Endodermal cell (in vitro differentiated cells): ENCODE data around the gene FAM181B. TPM values are rescaled to one million over a fixed set of nuclear protein-coding genes. Genes with fewer than 3 reads are reported as not detected.

Source experiments
- DNase-seq: peaks from one replicate; pipeline ENCODE4 v3.0.0-alpha.2; 2017
- H3K27ac ChIP-seq: 2 replicates; pipeline ENCODE4 v1.5.1; 2013; ENCODE audit warnings: mild to moderate bottlenecking, low read depth, low read length, moderate library complexity
- H3K27me3 ChIP-seq: 2 replicates; pipeline ENCODE4 v1.6.1; 2013; ENCODE audit warnings: mild to moderate bottlenecking, low read length, moderate library complexity; ENCODE audit not compliant: insufficient read depth, control insufficient read depth, poor library complexity, severe bottlenecking
- H3K36me3 ChIP-seq: 2 replicates; pipeline ENCODE4 v1.7.0; 2013; ENCODE audit warnings: mild to moderate bottlenecking, low read length, moderate library complexity; ENCODE audit not compliant: control insufficient read depth, insufficient read depth
- H3K4me1 ChIP-seq: one replicate; pipeline ENCODE4 v1.7.0; 2013; ENCODE audit warnings: low read length; ENCODE audit not compliant: control insufficient read depth, insufficient read depth
- H3K4me3 ChIP-seq: 2 replicates; pipeline ENCODE4 v1.5.1; 2013; ENCODE audit warnings: mild to moderate bottlenecking, low read length, moderate library complexity
- H3K9ac ChIP-seq: 2 replicates; pipeline ENCODE4 v1.6.1; 2013; ENCODE audit warnings: mild to moderate bottlenecking, low read length, moderate library complexity; ENCODE audit not compliant: poor library complexity, severe bottlenecking; ENCODE audit errors: extremely low read depth
- H3K9me3 ChIP-seq: 2 replicates; pipeline ENCODE4 v1.6.1; 2013; ENCODE audit warnings: mild to moderate bottlenecking, low read length, moderate library complexity; ENCODE audit not compliant: control insufficient read depth
- H3K27ac Mint-ChIP-seq: 2 replicates; pipeline ENCODE4 v1.8.0; 2020; ENCODE audit warnings: mixed read lengths
- H3K27me3 Mint-ChIP-seq: 2 replicates; pipeline ENCODE4 v1.8.0; 2021; ENCODE audit warnings: mild to moderate bottlenecking, mixed read lengths; ENCODE audit not compliant: insufficient read depth
- H3K36me3 Mint-ChIP-seq: 2 replicates; pipeline ENCODE4 v1.8.0; 2020; ENCODE audit warnings: low read depth, mixed read lengths
- H3K4me1 Mint-ChIP-seq: 2 replicates; pipeline ENCODE4 v1.8.0; 2020; ENCODE audit warnings: mixed read lengths
- H3K4me3 Mint-ChIP-seq: 2 replicates; pipeline ENCODE4 v1.8.0; 2020; ENCODE audit warnings: mild to moderate bottlenecking, moderate library complexity, mixed read lengths
- H3K9me3 Mint-ChIP-seq: 2 replicates; pipeline ENCODE4 v1.8.0; 2020; ENCODE audit warnings: mild to moderate bottlenecking, mixed read lengths
- WGBS, 2 experiments: methylation state at CpG; one replicate each; pipeline versions ENCODE4 v1.1.5 to v1.1.7; 2013; ENCODE audit warnings: missing lambda C conversion rate in 2 of 2, mixed read lengths in 1 of 2; ENCODE audit not compliant: insufficient coverage in 1 of 2, insufficient read length in 1 of 2; 5-methylcytosine and 5-hydroxymethylcytosine counted together
- total RNA-seq, 2 donors: library from RNA; stranded (reverse); fragmentation: NEBNext Ultra II Directional in 1 of 2; extraction: Animal tissue kit (Norgen Biotek cat#: 25700) in 1 of 2; gene quantifications; 2 replicates in 1 of 2; 3 replicates in 1 of 2; pipeline ENCODE4 v1.2.1, GENCODE V29; 2021
- TF ChIP-seq, protein P1 (sequence below): fragments of 200-600 bp; sonication (generic); conservative IDR thresholded peaks from 2 replicates; pipeline ENCODE4 v1.5.0; 2021; ENCODE audit warnings: antibody characterized with exemption, mild to moderate bottlenecking

FAM181B gene
- total RNA-seq, 2 donors from 2014 or later, result 1.5 to 4.7 TPM

- TF ChIP-seq, protein P1, sequence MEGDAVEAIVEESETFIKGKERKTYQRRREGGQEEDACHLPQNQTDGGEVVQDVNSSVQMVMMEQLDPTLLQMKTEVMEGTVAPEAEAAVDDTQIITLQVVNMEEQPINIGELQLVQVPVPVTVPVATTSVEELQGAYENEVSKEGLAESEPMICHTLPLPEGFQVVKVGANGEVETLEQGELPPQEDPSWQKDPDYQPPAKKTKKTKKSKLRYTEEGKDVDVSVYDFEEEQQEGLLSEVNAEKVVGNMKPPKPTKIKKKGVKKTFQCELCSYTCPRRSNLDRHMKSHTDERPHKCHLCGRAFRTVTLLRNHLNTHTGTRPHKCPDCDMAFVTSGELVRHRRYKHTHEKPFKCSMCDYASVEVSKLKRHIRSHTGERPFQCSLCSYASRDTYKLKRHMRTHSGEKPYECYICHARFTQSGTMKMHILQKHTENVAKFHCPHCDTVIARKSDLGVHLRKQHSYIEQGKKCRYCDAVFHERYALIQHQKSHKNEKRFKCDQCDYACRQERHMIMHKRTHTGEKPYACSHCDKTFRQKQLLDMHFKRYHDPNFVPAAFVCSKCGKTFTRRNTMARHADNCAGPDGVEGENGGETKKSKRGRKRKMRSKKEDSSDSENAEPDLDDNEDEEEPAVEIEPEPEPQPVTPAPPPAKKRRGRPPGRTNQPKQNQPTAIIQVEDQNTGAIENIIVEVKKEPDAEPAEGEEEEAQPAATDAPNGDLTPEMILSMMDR, result no peak
- H3K4me3 ChIP-seq, result no peak overlapping the region
- no peaks in the 10 kb centered on the region for H3K9me3 ChIP-seq
- Mint-ChIP-seq H3K27ac (no peak overlapping the region), H3K4me1 (no peaks in the 10 kb centered on the region), H3K9me3 (no peaks in the 10 kb centered on the region), H3K4me3 (no peak overlapping the region), H3K36me3 (no peaks in the 10 kb centered on the region), H3K27me3 (peaks cover 6% of the 10 kb centered on the region)
- peaks cover 7% of the 10 kb centered on the region for H3K27me3 ChIP-seq
- DNase-seq, result no peak
- H3K36me3 ChIP-seq, result no peaks in the 10 kb centered on the region
- peaks cover 4% of the 10 kb centered on the region for H3K4me1 ChIP-seq
- peak overlapping the region; percentile 18 for H3K27ac ChIP-seq
- H3K9ac ChIP-seq, result no peak overlapping the region
- WGBS, 2 experiments, result 85 to 86% methylated on average over 7 to 8 of the region's 8 CpGs
Measured at GRCh38 chr11:82756765-82757639, 23.3 kb upstream of the FAM181B start.

GRCh38 chr11:82754410-82754809 lies 20.7 kb upstream of the FAM181B start:
- H3K9ac ChIP-seq, result no peak overlapping the region
- Mint-ChIP-seq H3K4me3 (no peak overlapping the region), H3K9me3 (no peaks in the 10 kb centered on the region), H3K27ac (no peak overlapping the region), H3K36me3 (no peaks in the 10 kb centered on the region), H3K27me3 (peaks cover 3% of the 10 kb centered on the region), H3K4me1 (peaks cover 16% of the 10 kb centered on the region)
- no peaks in the 10 kb centered on the region for H3K36me3 ChIP-seq
- no peaks in the 10 kb centered on the region for H3K9me3 ChIP-seq
- no peak for DNase-seq
- peaks cover 7% of the 10 kb centered on the region for H3K27me3 ChIP-seq
- peaks cover 4% of the 10 kb centered on the region for H3K4me1 ChIP-seq
- TF ChIP-seq, protein P1, result no peak
- H3K27ac ChIP-seq, result no peak overlapping the region
- 88 to 91% methylated on average over 1 to 3 of the region's 4 CpGs for WGBS, 2 experiments
- H3K4me3 ChIP-seq, result no peak overlapping the region

DNA sequence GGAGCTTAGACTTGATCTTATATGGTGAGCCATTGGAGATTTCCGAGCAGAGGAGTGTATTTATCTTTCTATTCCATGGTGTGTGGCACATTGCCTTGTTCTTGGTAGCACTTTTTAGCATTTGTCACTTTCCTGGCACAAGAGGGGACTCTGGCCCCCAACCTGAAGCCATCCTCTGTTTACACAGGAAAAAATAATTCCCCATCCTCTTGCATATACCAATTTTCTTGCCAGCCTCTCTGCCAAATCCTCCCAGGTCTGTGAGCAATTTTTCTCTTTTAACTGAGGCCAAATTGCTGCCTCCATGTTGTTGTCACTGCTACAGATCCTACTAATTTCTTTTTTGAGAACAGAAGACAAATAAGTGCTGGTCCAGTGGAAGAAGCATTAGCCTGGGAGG lies 20.3 kb upstream of the FAM181B start:
- Histone ChIP-seq H3K36me3 (no peaks in the 10 kb centered on the region), H3K27me3 (peaks cover 7% of the 10 kb centered on the region), H3K4me1 (peaks cover 4% of the 10 kb centered on the region), H3K27ac (no peak overlapping the region), H3K4me3 (no peak overlapping the region), H3K9me3 (peaks cover 1% of the 10 kb centered on the region), H3K9ac (no peak overlapping the region)
- H3K9me3 Mint-ChIP-seq, result no peaks in the 10 kb centered on the region
- H3K27ac Mint-ChIP-seq, result no peak overlapping the region
- H3K27me3 Mint-ChIP-seq, result peaks cover 3% of the 10 kb centered on the region
- 83% methylated on average over 1 of the region's 1 CpG; no CpG with 5 or more reads in 1 of the 2 experiments for WGBS, 2 experiments
- H3K4me3 Mint-ChIP-seq, result no peak overlapping the region
- no peaks in the 10 kb centered on the region for H3K36me3 Mint-ChIP-seq
- peaks cover 16% of the 10 kb centered on the region for H3K4me1 Mint-ChIP-seq
- no peak for DNase-seq
- TF ChIP-seq, protein P1, result no peak
